GM06990 (cell line): ENCODE results near the gene SLC9A9.
"Not testable (repeated sequence)": the region's sequence is repeated elsewhere in the genome, so short reads cannot be mapped to it uniquely, and the experiment has no call there.

Experiments used
- DNase-seq: peaks from one replicate; pipeline ENCODE4 v3.0.0-alpha.2; 2011; ENCODE audit not compliant: insufficient read length; ENCODE audit errors: extremely low read depth
- H3K27me3 ChIP-seq: replicated peaks from 2 replicates; pipeline ENCODE4 v1.6.0; 2011; ENCODE audit warnings: low read length; ENCODE audit not compliant: control insufficient read depth, insufficient read depth
- H3K36me3 ChIP-seq: 2 replicates; pipeline ENCODE4 v1.5.1; 2011; ENCODE audit warnings: low read length; ENCODE audit not compliant: control insufficient read depth, insufficient read depth
- H3K4me3 ChIP-seq: replicated peaks from 2 replicates; pipeline ENCODE4 v1.5.1; 2011; ENCODE audit warnings: low read depth, mild to moderate bottlenecking, control low read depth, low read length
- CTCF ChIP-seq: IDR thresholded peaks from 2 replicates; pipeline ENCODE4 v1.5.1; 2011; ENCODE audit warnings: low read length, control low read depth, mild to moderate bottlenecking, inconsistent platforms; ENCODE audit not compliant: insufficient read depth, poor library complexity, severe bottlenecking

The SLC9A9 gene

DNA sequence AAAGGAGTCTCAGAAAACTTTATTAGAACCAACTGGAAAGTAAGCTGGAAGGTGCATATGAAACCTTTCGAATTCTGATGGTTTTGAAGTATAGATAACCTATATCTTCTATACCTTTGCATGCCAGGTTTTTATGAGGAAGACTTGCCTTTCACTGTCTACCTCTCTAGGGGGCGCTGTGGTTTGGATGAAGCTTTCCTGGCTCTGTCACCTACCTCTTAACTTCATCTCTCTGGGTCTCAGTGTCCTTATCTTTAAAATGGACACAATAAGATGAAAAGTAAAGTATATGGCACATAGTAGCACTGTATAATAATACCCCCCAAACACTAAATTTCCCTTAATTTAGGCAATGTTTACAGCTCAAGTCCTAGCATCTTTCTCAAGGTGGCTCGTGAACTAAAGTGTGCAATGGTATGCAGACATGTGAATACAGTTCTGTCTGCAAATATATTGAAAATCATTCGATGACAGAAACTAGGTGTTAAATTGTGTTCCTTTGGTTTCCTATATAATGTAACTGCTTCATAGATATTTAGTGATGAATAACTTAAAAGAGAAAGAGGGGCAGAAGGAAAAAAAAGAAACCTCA, 414.4 kb downstream of the SLC9A9 start:
- no peaks in the 10 kb centered on the region for H3K36me3 ChIP-seq
- H3K27me3 ChIP-seq, result no peaks in the 10 kb centered on the region
- H3K4me3 ChIP-seq, result no peak overlapping the region
- no peak for DNase-seq
- TF ChIP-seq CTCF, result peak; percentile 65

DNA sequence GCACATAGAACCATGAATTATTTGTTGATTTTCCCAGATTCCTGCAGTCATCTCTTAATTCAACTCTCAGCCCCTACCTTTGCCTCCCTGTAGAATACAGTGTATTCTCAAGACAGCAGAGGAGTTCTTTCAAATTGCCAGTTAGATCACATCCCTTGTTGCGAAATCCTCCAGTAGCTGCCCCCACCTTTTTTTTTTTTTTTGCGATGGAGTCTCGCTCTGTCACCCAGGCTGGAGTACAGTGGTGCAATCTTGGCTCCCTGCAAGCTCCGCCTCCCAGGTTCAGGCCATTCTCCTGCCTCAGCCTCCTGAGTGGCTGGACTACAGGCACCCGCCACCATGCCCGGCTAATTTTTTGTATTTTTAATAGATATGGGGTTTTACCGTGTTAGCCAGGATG, 417.0 kb downstream of the SLC9A9 start:
- not testable (repeated sequence) for H3K4me3 ChIP-seq, H3K27me3 ChIP-seq, H3K36me3 ChIP-seq, DNase-seq

DNA sequence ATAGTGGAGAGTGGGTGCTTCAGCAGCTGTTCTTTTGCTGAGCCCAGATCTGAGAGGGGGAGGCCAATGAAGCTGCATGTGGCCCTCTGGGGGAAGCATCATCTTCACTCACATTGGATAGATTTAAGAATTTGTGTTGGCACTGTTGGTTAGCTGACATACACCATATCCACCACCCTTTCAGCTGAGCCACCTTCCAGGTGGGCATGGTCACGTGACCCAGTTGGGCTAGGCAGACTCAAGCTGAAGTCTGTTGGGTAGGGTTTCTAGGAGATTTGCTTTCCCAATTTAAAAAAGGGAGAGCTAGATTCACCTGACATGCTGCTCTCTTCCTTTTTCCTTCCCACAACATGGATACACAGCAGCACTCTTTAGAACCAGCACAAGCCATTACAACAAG, 417.7 kb downstream of the SLC9A9 start:
- Histone ChIP-seq H3K27me3 (no peaks in the 10 kb centered on the region), H3K36me3 (no peaks in the 10 kb centered on the region), H3K4me3 (no peak overlapping the region)
- no peak for TF ChIP-seq CTCF
- DNase-seq, result no peak

- Histone ChIP-seq H3K4me3 (no peak overlapping the region), H3K36me3 (no peaks in the 10 kb centered on the region), H3K27me3 (no peaks in the 10 kb centered on the region)
- no peak for TF ChIP-seq CTCF
- DNase-seq, result no peak
Observed at GRCh38 chr3:143429628-143430514, 418.4 kb downstream of the SLC9A9 start.

GRCh38 chr3:143428294-143428693, 420.0 kb downstream of the SLC9A9 start:
- no peak for DNase-seq

More at GRCh38 chr3:143428294-143428693, 420.0 kb downstream of the SLC9A9 start:
- Histone ChIP-seq H3K27me3 (no peaks in the 10 kb centered on the region), H3K4me3 (no peak overlapping the region), H3K36me3 (no peaks in the 10 kb centered on the region)
- no peak for TF ChIP-seq CTCF
